LNCaP clone FGC (cell line): ENCODE data around the gene HK2.

Source experiments
- DNase-seq: peaks from one replicate; pipeline ENCODE4 v3.0.0-alpha.2; 2011; ENCODE audit warnings: low read depth
- H3K4me3 ChIP-seq: 2 replicates; pipeline ENCODE4 v1.5.1; 2011; ENCODE audit warnings: mild to moderate bottlenecking, low read depth, low read length, control low read depth
- CTCF ChIP-seq: IDR thresholded peaks from 2 replicates; pipeline ENCODE4 v1.5.1; 2012; ENCODE audit warnings: mild to moderate bottlenecking; ENCODE audit not compliant: control insufficient read depth, insufficient read depth; ENCODE audit errors: extremely low read depth

HK2 gene

GRCh38 chr2:74864728-74865722 is 31.1 kb downstream of the HK2 start:
- DNase-seq = no peak
- no peak for TF ChIP-seq CTCF
- H3K4me3 ChIP-seq = no peak overlapping the region

DNA sequence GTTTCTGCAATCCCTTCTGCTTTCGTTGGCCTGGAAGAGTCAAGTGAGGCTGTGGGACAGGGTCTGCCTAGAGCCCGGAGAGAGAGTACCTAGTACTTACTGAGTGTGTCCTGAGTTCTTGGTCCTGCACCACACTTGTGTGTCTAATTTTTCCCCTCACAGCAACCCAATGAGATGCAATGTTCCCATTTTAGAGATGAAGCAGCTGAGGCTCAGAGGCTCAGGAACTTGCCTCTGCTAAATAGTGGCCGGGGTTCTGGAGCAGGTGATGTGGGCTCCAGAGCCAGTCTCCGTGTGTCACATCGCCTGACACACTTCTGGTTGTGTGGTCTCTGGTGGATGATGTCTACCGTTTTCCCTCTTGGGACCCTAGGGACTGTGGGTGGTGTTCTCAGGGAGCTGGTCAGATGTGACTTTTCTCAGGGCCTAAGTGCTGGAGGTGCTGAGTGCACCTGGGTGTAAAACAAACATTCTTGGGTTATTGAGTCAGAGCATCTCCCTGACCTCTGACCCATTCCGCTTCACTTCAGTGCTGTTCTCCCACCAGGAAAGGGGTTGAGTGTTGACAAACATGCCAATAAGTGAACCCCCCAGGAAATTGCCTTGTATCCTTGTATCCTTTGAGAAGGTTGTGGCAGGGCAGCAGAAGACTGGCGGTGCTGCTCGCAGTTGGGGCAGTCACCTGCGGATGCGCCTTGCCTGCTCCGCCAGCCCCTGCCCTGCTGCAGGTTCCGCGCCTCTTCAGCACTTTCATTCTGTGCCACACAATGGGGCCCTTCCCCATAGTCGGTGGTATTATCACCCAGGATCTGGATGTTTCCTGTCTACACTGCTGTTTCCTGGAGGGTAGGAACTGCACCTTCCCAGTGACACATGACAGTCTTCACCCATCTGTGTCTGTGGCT is 32.1 kb downstream of the HK2 start:
- no peak for DNase-seq
- no peak for TF ChIP-seq CTCF
- H3K4me3 ChIP-seq = no peak overlapping the region

- no peak overlapping the region for H3K4me3 ChIP-seq
- DNase-seq = no peak
- no peak for TF ChIP-seq CTCF
Observed at GRCh38 chr2:74867841-74868658, 34.1 kb downstream of the HK2 start.

GRCh38 chr2:74869517-74869916 is 35.6 kb downstream of the HK2 start:
- no peak for DNase-seq
- H3K4me3 ChIP-seq = no peak overlapping the region
- TF ChIP-seq CTCF = no peak

DNA sequence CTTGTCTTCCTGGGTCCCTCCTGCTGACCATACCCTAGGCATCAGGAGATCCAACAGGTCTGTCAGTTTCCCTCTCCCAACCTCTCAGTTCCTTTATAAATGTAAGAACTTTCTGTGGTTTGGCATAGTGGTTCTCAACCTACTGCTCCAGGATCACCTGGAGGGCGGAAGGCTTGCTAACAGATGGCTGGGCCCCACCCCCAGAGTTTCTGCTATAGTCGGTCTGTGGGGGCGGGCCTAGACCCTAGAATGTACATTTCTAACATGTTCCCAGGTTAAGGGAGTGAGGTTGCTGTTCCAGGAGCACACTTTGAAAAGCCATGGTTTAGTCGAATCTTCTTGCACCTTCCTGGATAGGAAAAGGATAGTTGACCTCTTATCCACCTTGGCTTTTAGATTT is 37.0 kb downstream of the HK2 start:
- no peak overlapping the region for H3K4me3 ChIP-seq
- no peak for TF ChIP-seq CTCF
- no peak for DNase-seq

- no peak for TF ChIP-seq CTCF
- DNase-seq = no peak
Observed at GRCh38 chr2:74871414-74871813, 37.5 kb downstream of the HK2 start.

More at GRCh38 chr2:74871414-74871813, 37.5 kb downstream of the HK2 start:
- no peak overlapping the region for H3K4me3 ChIP-seq
